ENCODE measurements around the gene RCSD1.

Gene RCSD1

DNA sequence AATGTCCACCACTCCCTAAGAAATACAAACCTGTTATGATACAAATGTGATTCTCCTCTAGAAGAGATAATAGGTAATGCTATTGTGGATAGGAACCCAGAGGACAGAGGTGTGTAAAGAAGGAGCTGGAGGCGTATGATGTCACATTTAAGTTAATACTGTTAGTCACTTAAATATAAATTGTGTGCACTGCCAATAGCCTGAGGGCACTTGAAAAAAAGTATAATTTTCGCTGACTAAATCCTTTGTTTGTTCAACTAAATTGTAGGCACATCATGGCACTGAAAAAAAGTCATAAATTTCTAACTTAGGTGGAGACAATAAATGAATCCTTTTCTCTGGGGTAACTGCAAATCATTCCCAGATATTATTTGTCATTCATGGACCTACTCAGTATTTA is 4.4 kb downstream of the RCSD1 start:
- TF ChIP-seq CTCF (IDR thresholded peaks at IDR 0.05; ENCODE audit: low read length, missing control alignments) = no peak
- DNase-seq (ENCODE audit: low read depth) = no peak
- no peak overlapping the region for H3K4me3 ChIP-seq (replicated peaks; ENCODE audit: low read depth, low read length)

GRCh38 chr1:167635156-167635648 is 5.2 kb downstream of the RCSD1 start:
- H3K4me3 ChIP-seq (replicated peaks; ENCODE audit: low read depth, low read length) = no peak overlapping the region
- TF ChIP-seq CTCF (IDR thresholded peaks at IDR 0.05; ENCODE audit: low read length, missing control alignments) = no peak
- DNase-seq (ENCODE audit: low read depth) = peak; percentile 54

DNA sequence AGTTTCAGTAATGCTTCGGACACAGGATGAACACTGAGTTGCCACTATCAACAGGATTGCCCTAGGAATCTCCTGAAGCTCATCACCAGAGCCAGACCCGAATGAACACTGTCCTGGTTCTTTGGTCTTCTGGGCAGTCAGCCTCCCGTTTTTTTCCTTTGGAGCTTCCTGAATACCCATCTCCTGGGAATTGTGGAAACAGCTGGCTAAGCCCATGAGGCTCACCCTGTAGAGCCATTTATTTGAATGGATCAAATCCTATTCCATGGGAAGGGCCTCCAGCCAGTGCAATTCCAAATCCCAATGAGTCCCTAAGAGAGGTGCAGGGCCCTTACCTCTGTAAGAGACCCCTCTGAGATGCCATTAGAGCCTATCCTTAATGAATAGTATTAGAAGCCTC is 5.9 kb downstream of the RCSD1 start:
- no peak overlapping the region for H3K4me3 ChIP-seq (replicated peaks; ENCODE audit: low read depth, low read length)
- TF ChIP-seq CTCF (IDR thresholded peaks at IDR 0.05; ENCODE audit: low read length, missing control alignments) = no peak
- DNase-seq (ENCODE audit: low read depth) = no peak

GRCh38 chr1:167638064-167638463 is 8.0 kb downstream of the RCSD1 start:
- no peak for DNase-seq (ENCODE audit: low read depth)
- no peak overlapping the region for H3K4me3 ChIP-seq (replicated peaks; ENCODE audit: low read depth, low read length)
- TF ChIP-seq CTCF (IDR thresholded peaks at IDR 0.05; ENCODE audit: low read length, missing control alignments) = no peak

DNA sequence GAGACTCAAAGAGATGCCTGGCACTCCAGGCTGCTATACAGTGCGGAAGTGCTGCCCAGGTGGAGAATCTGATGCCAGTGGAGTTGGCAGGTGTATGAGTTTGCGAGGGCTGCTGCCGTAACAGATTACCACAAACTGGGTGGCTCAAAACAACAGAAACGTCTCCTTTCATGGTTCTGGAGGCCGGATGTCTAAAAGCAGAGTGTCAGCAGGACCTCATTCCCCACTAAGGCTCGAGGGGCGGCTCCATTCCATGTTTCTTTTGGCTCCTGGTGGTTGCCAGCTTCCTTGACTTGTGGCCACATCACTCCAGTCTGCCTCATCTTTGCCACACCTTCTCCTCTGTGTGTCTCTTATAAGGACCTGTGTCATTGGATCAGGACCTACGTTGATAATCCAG is 10.0 kb downstream of the RCSD1 start:
- H3K4me3 ChIP-seq (replicated peaks; ENCODE audit: low read depth, low read length) = no peak overlapping the region
- no peak for TF ChIP-seq CTCF (IDR thresholded peaks at IDR 0.05; ENCODE audit: low read length, missing control alignments)
- DNase-seq (ENCODE audit: low read depth) = no peak

DNA sequence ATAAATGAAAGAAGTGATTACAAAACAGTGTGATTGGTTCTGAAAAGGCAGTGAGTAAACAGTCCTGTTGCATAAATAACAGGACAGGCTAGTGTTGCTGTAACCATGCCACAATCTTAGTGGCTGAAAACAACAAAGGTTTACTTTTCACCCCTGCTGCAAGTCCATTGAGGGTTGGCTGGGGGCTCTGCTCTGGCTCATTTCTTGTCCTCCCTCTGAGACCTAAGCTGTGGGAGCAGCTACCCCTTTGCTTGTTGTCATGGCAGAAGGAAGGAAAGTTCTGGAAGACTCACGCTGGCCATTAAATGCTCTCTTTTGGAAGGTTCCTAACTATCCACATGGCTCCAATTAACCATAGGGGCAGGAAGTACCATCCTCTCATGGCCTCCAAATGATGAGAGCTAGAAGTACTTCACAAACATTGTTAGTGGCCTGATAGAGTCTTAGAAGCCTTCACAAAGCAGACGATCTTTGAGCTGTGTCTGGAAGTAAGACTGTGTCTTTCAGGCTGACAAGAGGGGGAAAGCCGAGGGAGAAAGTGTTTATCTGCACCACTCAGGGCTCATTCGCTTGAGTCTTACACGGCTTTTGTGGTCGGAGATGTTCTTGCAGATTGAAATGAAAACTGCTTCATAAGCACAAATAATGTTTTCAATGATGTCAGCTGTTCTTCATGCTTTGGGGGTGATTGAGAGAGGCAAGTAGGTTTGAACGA is 11.9 kb downstream of the RCSD1 start:
- DNase-seq (ENCODE audit: low read depth) = no peak
- TF ChIP-seq CTCF (IDR thresholded peaks at IDR 0.05; ENCODE audit: low read length, missing control alignments) = no peak
- H3K4me3 ChIP-seq (replicated peaks; ENCODE audit: low read depth, low read length) = no peak overlapping the region

- no peak overlapping the region for H3K4me3 ChIP-seq (replicated peaks; ENCODE audit: low read depth, low read length)
- DNase-seq (ENCODE audit: low read depth) = no peak
- no peak for TF ChIP-seq CTCF (IDR thresholded peaks at IDR 0.05; ENCODE audit: low read length, missing control alignments)
Observed at GRCh38 chr1:167642501-167642826, 12.4 kb downstream of the RCSD1 start.
